GM18508 (cell line): ENCODE results near the gene C3orf22.
"Not testable (repeated sequence)": the region's sequence is repeated elsewhere in the genome, so short reads cannot be mapped to it uniquely, and the experiment has no call there.

Experiments
- ATAC-seq: cut with Tn5 transposase; IDR thresholded peaks from one replicate; pipeline ENCODE4 v1.9.1; 2021; ENCODE audit warnings: moderate number of reproducible peaks; ENCODE audit not compliant: insufficient read depth, unreplicated experiment

Gene C3orf22

GRCh38 chr3:126544596-126545281, 14.0 kb downstream of the C3orf22 start:
- no peak for ATAC-seq

GRCh38 chr3:126543457-126544061, 15.2 kb downstream of the C3orf22 start:
- no peak for ATAC-seq

- ATAC-seq = no peak
Measured at GRCh38 chr3:126542340-126543241, 16.1 kb downstream of the C3orf22 start.

GRCh38 chr3:126541628-126542339, 16.9 kb downstream of the C3orf22 start:
- no peak for ATAC-seq

- no peak for ATAC-seq
Measured at GRCh38 chr3:126540951-126541627, 17.6 kb downstream of the C3orf22 start.

GRCh38 chr3:126540342-126540849, 18.3 kb downstream of the C3orf22 start:
- ATAC-seq = no peak

- no peak for ATAC-seq
Measured at GRCh38 chr3:126539558-126540250, 19.0 kb downstream of the C3orf22 start.

- no peak for ATAC-seq
Measured at GRCh38 chr3:126538966-126539365, 19.8 kb downstream of the C3orf22 start.

GRCh38 chr3:126538316-126538715, 20.4 kb downstream of the C3orf22 start:
- ATAC-seq = no peak

- ATAC-seq = no peak
Measured at GRCh38 chr3:126537730-126538281, 20.9 kb downstream of the C3orf22 start.

GRCh38 chr3:126537116-126537729, 21.5 kb downstream of the C3orf22 start:
- ATAC-seq = no peak

GRCh38 chr3:126536126-126536525, 22.6 kb downstream of the C3orf22 start:
- no peak for ATAC-seq

GRCh38 chr3:126535636-126536035, 23.1 kb downstream of the C3orf22 start:
- no peak for ATAC-seq

- ATAC-seq = not testable (repeated sequence)
Measured at GRCh38 chr3:126534716-126535115, 24.0 kb downstream of the C3orf22 start.

- no peak for ATAC-seq
Measured at GRCh38 chr3:126533506-126533905, 25.2 kb downstream of the C3orf22 start.

GRCh38 chr3:126531051-126531330, 27.7 kb downstream of the C3orf22 start:
- ATAC-seq = no peak

GRCh38 chr3:126530171-126531050, 28.3 kb downstream of the C3orf22 start:
- no peak for ATAC-seq
